Loucy (cell line): ENCODE data around the gene EFNA4.

Experiments
- CTCF ChIP-seq: fragments of 200-600 bp; sonication (generic); conservative IDR thresholded peaks from 2 replicates; pipeline ENCODE4 v1.5.1; 2014; ENCODE audit warnings: mild to moderate bottlenecking, antibody characterized with exemption, low read length
- EZH2phosphoT487 ChIP-seq: fragments of 200-600 bp; IDR thresholded peaks from 2 replicates; pipeline ENCODE4 v1.6.1; 2018; ENCODE audit warnings: antibody characterized with exemption, mild to moderate bottlenecking, moderate library complexity, borderline replicate concordance

GRCh38 chr1:155026588-155026987 is 37.0 kb upstream of the EFNA4 start:
- TF ChIP-seq CTCF, result no peak
- no peak for TF ChIP-seq EZH2phosphoT487
